HepG2 (cell line): ENCODE results near the gene IFI27L2. TPM values are rescaled to one million over a fixed set of nuclear protein-coding genes. Genes with fewer than 3 reads are reported as not detected.

Source experiments
- ATAC-seq: fragments of 200-7000 bp; cut with Tn5 transposase; 3 replicates; pipeline ENCODE4 v1.9.1; 2020; ENCODE audit warnings: mild to moderate bottlenecking, moderate library complexity
- BruUV-seq: library from RNA; stranded (reverse); fragments of 400-500 nt; replicated peaks from 2 replicates; lab custom pipeline; 2021; lab: Mats Ljungman, UMichigan
- CTCF ChIA-PET: fragments of 300-600 bp; formaldehyde crosslinking; extraction: SDS; loops from one replicate; lab custom pipeline; 2021; ENCODE audit warnings: low total read pairs, inconsistent platforms, low intra/inter-chr PET ratio; lab: Yijun Ruan, JAX
- POLR2A ChIA-PET: fragments of 350-600 bp; sonication (Branson Sonifier 250); formaldehyde crosslinking; loops from one replicate; lab custom pipeline; 2020; ENCODE audit warnings: antibody characterized with exemption, inconsistent platforms; lab: Yijun Ruan, JAX
- DNase-seq: peaks from one replicate; pipeline ENCODE4 v3.0.0-alpha.2; 2015; ENCODE audit warnings: low spot score
- FAIRE-seq: peaks from 3 replicates; lab custom pipeline; 2011; peaks lifted over from hg19 to GRCh38; lab: Jason Lieb, UNC
- H2AFZ ChIP-seq: one replicate; pipeline ENCODE4 v1.6.1; 2011; ENCODE audit warnings: low read length, inconsistent platforms
- H3K27ac ChIP-seq: fragments of 300-600 bp; 3 replicates; pipeline ENCODE4 v1.8.0; 2011; ENCODE audit warnings: mixed run types, mild to moderate bottlenecking, mixed read lengths, low read length, inconsistent platforms; ENCODE audit not compliant: insufficient read depth; ENCODE audit errors: extremely low read length
- H3K27me3 ChIP-seq, 2 experiments: fragments of 200-600 bp in 1 of 2; 2 replicates in 1 of 2; 3 replicates in 1 of 2; pipeline versions ENCODE4 v1.6.0 to v1.8.0; 2011; ENCODE audit warnings: low read length in 2 of 2, mild to moderate bottlenecking in 2 of 2, moderate library complexity in 2 of 2, inconsistent platforms in 1 of 2; ENCODE audit not compliant: insufficient read depth in 2 of 2, control insufficient read depth in 1 of 2
- H3K36me3 ChIP-seq, 2 experiments: fragments of 200-600 bp in 1 of 2; replicated peaks in 1 of 2; 2 replicates in 1 of 2; 3 replicates in 1 of 2; pipeline versions ENCODE4 v1.5.1 to v1.8.0; 2011; ENCODE audit warnings: low read length in 2 of 2, inconsistent platforms in 1 of 2; ENCODE audit not compliant: insufficient read depth in 2 of 2, control insufficient read depth in 1 of 2
- H3K4me1 ChIP-seq: 2 replicates; pipeline ENCODE4 v1.5.1; 2012; ENCODE audit warnings: low read length, inconsistent platforms; ENCODE audit not compliant: insufficient read depth
- H3K4me2 ChIP-seq: 2 replicates; pipeline ENCODE4 v1.6.0; 2011; ENCODE audit warnings: low read depth, low read length, inconsistent platforms
- H3K4me3 ChIP-seq, 3 experiments: fragments of 200-600 bp in 1 of 3; sonication (generic), shearing (Covaris generic) in 1 of 3; replicated peaks in 1 of 3; 2 replicates each; pipeline ENCODE4 v1.5.1; 2011 to 2016; ENCODE audit warnings: low read length in 3 of 3, inconsistent platforms in 2 of 3, low read depth in 2 of 3, mild to moderate bottlenecking in 2 of 3, control low read depth in 1 of 3, mixed read lengths in 1 of 3; ENCODE audit not compliant: insufficient read depth in 1 of 3
- H3K79me2 ChIP-seq: one replicate; pipeline ENCODE4 v1.6.1; 2011; ENCODE audit warnings: low read length, inconsistent platforms; ENCODE audit not compliant: insufficient read depth
- H3K9ac ChIP-seq: 2 replicates; pipeline ENCODE4 v1.6.0; 2011; ENCODE audit warnings: mild to moderate bottlenecking, low read depth, low read length, inconsistent platforms; ENCODE audit not compliant: insufficient read depth
- H3K9me3 ChIP-seq: 2 replicates; pipeline ENCODE4 v1.5.1; 2012; ENCODE audit warnings: mild to moderate bottlenecking, low read length
- H4K20me1 ChIP-seq: 2 replicates; pipeline ENCODE4 v1.6.0; 2011; ENCODE audit warnings: inconsistent platforms, mild to moderate bottlenecking, low read length, moderate library complexity; ENCODE audit not compliant: insufficient read depth
- HDAC1 ChIP-seq: sonication (generic); formaldehyde crosslinking; IDR thresholded peaks from 2 replicates; pipeline ENCODE4 v1.5.1; 2020; ENCODE audit warnings: mild to moderate bottlenecking, missing genetic modification reagents
- HDAC2 ChIP-seq: sonication (generic); formaldehyde crosslinking; IDR thresholded peaks from 2 replicates; pipeline ENCODE4 v1.4.0; 2020; ENCODE audit warnings: missing genetic modification reagents
- HNF1A ChIP-seq, 2 experiments: sonication (generic) in 1 of 2; formaldehyde crosslinking in 1 of 2; IDR thresholded peaks; 2 replicates each; pipeline versions ENCODE4 v1.4.0 to v1.6.1; 2016 to 2020; ENCODE audit warnings: borderline replicate concordance in 1 of 2, low read depth in 1 of 2, mild to moderate bottlenecking in 1 of 2, missing genetic modification reagents in 1 of 2
- JUN ChIP-seq: sonication (generic); formaldehyde crosslinking; IDR thresholded peaks from 2 replicates; pipeline ENCODE4 v1.4.0; 2020; ENCODE audit warnings: mild to moderate bottlenecking, missing genetic modification reagents
- MAFK ChIP-seq, 2 experiments: IDR thresholded peaks in 1 of 2; conservative IDR thresholded peaks in 1 of 2; 2 replicates each; pipeline ENCODE4 v1.6.1; 2011; ENCODE audit warnings: improper control_type of control experiment in 2 of 2, low read length in 2 of 2
- RAD21 ChIP-seq: fragments of 450-650 bp; formaldehyde crosslinking; IDR thresholded peaks from 2 replicates; pipeline ENCODE4 v1.5.0; 2020; ENCODE audit warnings: mild to moderate bottlenecking
- RXRB ChIP-seq: IDR thresholded peaks from 2 replicates; pipeline ENCODE4 v1.6.1; 2016; ENCODE audit warnings: borderline replicate concordance, missing genetic modification reagents, missing compliant biosample characterization
- SOX5 ChIP-seq: IDR thresholded peaks from 2 replicates; pipeline ENCODE4 v1.6.1; 2016; ENCODE audit warnings: borderline replicate concordance
- SP140L ChIP-seq: sonication (generic); formaldehyde crosslinking; IDR thresholded peaks from 2 replicates; pipeline ENCODE4 v1.4.0; 2020; ENCODE audit warnings: missing genetic modification reagents, borderline replicate concordance
- ZHX1 ChIP-seq: sonication (generic); formaldehyde crosslinking; IDR thresholded peaks from 2 replicates; pipeline ENCODE4 v1.8.1; 2022; ENCODE audit warnings: low read depth, mild to moderate bottlenecking, missing genetic modification reagents
- ZNF3 ChIP-seq: IDR thresholded peaks from 2 replicates; pipeline ENCODE4 v1.7.0; 2017; ENCODE audit warnings: inconsistent platforms
- ZNF614 ChIP-seq: IDR thresholded peaks from 2 replicates; pipeline ENCODE4 v1.6.1; 2018; ENCODE audit warnings: missing biosample characterization, missing genetic modification reagents, inconsistent platforms, borderline replicate concordance
- WGBS: methylation state at CpG from one replicate; pipeline ENCODE4 v1.1.6; 2017; ENCODE audit warnings: low lambda C conversion rate; 5-methylcytosine and 5-hydroxymethylcytosine counted together
- in situ Hi-C: cut with HindIII; loops from 2 replicates; pipeline ENCODE4 v1.10.0; 2017; ENCODE audit warnings: low pct_unique_long_range_greater_than_20kb; ENCODE audit not compliant: extremely low pct_ligation_motif_present
- intact Hi-C: fragments of 100-400 bp; cut with micrococcal nuclease; formaldehyde crosslinking; loops from one replicate; pipeline ENCODE4 v1.10.0; 2022; ENCODE audit not compliant: unreplicated experiment
- polyA plus RNA-seq, 8 experiments: library from polyadenylated mRNA; depleted of rRNA in 3 of 8; stranded (reverse) in 7 of 8; unstranded in 1 of 8; fragments of >200 nt; fragmentation: Illumina TruSeq in 4 of 8; extraction: Trizol in 4 of 8; gene quantifications; 2 replicates each; pipeline versions ENCODE4 v1.2.1 to v1.2.3, GENCODE V29; 2011 to 2016; ENCODE audit warnings: low read depth in 4 of 8, missing spikeins in 1 of 8, mixed read lengths in 1 of 8; ENCODE audit not compliant: insufficient read depth in 1 of 8
- total RNA-seq, 5 experiments: library from RNA; depleted of rRNA; stranded (reverse); fragments of >200 nt; fragmentation: Illumina TruSeq; extraction: Trizol; gene quantifications; 2 replicates each; pipeline ENCODE4 v1.2.3, GENCODE V29; 2016; ENCODE audit warnings: low read depth in 1 of 5
- TF ChIP-seq, protein P1 (sequence below): IDR thresholded peaks from 2 replicates; pipeline ENCODE4 v1.6.1; 2016; ENCODE audit warnings: mild to moderate bottlenecking, missing biosample characterization, missing genetic modification reagents

Gene IFI27L2
- total and polyA plus RNA-seq, 2 of the 13 experiments (the other 11 are each of a cell fraction or from before 2014, with no cell fraction given) = 4.3 to 4.8 TPM

DNA sequence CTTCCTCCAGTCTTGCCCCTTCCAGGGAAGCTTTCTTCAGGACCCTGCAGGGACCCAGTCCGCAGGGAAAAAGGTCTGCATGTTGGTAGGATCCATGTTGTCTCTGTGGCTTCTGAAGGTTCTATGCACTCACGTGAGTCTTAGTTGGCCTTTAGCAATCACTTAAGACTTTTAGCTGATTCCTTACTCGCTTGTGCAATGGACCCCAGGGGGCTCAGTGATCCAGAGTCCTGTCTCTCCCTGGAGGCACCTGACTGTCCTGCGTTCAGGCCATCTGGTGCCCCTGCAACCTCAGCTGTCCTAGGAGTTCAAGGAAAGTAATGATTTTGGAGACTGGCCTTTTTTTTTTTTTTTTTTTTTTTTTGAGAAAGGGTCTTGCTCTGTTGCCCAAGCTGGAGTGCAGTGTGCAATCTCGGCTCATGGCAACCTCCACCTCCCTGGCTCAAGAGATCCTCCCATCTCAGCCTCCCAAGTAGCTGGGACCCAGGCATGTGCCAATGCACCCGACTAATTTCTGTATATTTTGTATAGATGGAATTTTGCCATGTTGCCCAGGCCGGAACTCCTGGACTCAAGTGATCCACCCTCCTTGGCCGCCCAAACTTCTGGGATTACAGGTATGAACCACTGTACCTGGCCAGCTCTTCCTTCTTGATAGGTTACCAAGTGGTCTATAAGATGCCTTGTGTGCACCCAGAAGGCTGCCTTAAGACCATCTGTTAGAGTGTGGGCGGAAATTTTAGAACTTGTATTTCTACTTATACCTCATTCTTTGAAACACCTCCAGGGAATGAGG lies 4.6 kb downstream of the IFI27L2 start (continued):
- TF ChIP-seq HDAC1 (CRISPR knock-in tag) (no peak), RXRB (CRISPR knock-in tag) (no peak), ZHX1 (no peak), RAD21 (no peak), SP140L (CRISPR knock-in tag) (no peak), ZNF3 (CRISPR knock-in tag) (no peak), ZNF614 (CRISPR knock-in tag) (no peak), JUN (CRISPR knock-in tag) (no peak)

DNA sequence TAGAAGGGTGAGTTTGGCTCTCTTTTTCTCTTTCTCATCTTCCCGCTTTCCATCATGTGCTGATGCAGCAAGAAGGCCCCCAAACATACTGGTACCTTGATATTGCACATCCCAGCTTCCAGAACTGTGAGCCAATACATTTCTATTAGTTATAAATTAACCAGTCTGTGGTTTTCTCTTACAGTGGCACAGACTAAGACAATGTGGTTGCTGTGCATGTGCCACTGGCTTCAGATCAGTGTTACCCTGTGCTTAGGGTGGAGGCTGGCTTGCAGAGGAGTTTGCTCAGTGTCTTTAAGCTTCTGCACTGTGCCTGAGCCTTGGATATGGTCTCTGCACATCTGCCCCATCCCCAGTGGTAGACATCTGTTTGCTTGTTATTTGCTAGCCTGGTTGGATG lies 5.5 kb downstream of the IFI27L2 start:
- Histone ChIP-seq H3K36me3 (no peaks in the 10 kb centered on the region), H3K4me2 (no peak overlapping the region), H3K9me3 (no peaks in the 10 kb centered on the region), H4K20me1 (no peaks in the 10 kb centered on the region), H3K27ac (no peak overlapping the region), H3K27me3 (peaks cover 2 to 35% of the 10 kb centered on the region in 2 experiments), H3K79me2 (no peaks in the 10 kb centered on the region), H3K9ac (no peak overlapping the region), H2AFZ (no peak overlapping the region), H3K4me1 (peaks cover 16% of the 10 kb centered on the region), H3K4me3 (no peak overlapping the region)
- CTCF ChIA-PET = no interaction called here
- no peak for FAIRE-seq
- intact Hi-C loops (no loop called here), in situ Hi-C loops (no loop called here)
- no TSS peak for BruUV-seq
- peak; percentile 16 for DNase-seq
- ATAC-seq = peak; percentile 48; the same call in 2 of the 3 replicates
- POLR2A ChIA-PET = no interaction called here
- TF ChIP-seq, protein P1, sequence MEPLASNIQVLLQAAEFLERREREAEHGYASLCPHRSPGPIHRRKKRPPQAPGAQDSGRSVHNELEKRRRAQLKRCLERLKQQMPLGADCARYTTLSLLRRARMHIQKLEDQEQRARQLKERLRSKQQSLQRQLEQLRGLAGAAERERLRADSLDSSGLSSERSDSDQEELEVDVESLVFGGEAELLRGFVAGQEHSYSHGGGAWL (CRISPR knock-in tag) = no peak
- TF ChIP-seq MAFK (conservative IDR thresholded peaks at IDR 0.05 in 1 of 2, IDR thresholded peaks at IDR 0.05 in 1 of 2; ENCODE audit: low read length in 2 of 2) (0 out of 4 replicates have a peak, but pooled peaks of 1 of the 2 experiments have one; percentile 13), HDAC2 (CRISPR knock-in tag) (no peak), SOX5 (CRISPR knock-in tag) (peak; percentile 41; the same call in 1 of the 2 replicates), HNF1A (IDR thresholded peaks at IDR 0.05; ENCODE audit: low read depth) (peak; percentile 36; the same call in 1 of the 2 replicates), HNF1A (CRISPR knock-in tag; IDR thresholded peaks at IDR 0.05; ENCODE audit: borderline replicate concordance) (no peak)
- 90% methylated on average over 1 of the region's 1 CpG for WGBS
